Kidney epithelial cell (primary cell): ENCODE data around the gene TRNP1. TPM values are rescaled to one million over a fixed set of nuclear protein-coding genes. Genes with fewer than 3 reads are reported as not detected.

Experiments
- DNase-seq: peaks from one replicate; pipeline ENCODE4 v3.0.0-alpha.2; 2010; ENCODE audit warnings: low read depth
- H3K27me3 ChIP-seq: 2 replicates; pipeline ENCODE4 v1.6.0; 2011; ENCODE audit warnings: low read length; ENCODE audit not compliant: control insufficient read depth, insufficient read depth
- H3K36me3 ChIP-seq: 2 replicates; pipeline ENCODE4 v1.5.1; 2011; ENCODE audit warnings: low read length; ENCODE audit not compliant: control insufficient read depth, insufficient read depth
- H3K4me3 ChIP-seq: 2 replicates; pipeline ENCODE4 v1.5.1; 2011; ENCODE audit warnings: low read depth, mild to moderate bottlenecking, control low read depth, low read length
- CTCF ChIP-seq: IDR thresholded peaks from 2 replicates; pipeline ENCODE4 v1.5.1; 2011; ENCODE audit warnings: mild to moderate bottlenecking, moderate library complexity, low read length, control low read depth, inconsistent platforms; ENCODE audit not compliant: insufficient read depth, poor library complexity, severe bottlenecking
- total RNA-seq: library from RNA; depleted of rRNA; stranded (reverse); fragments of >200 nt; gene quantifications from 2 replicates; pipeline ENCODE4 v1.2.3, GENCODE V29; 2015

Gene TRNP1
- total RNA-seq, 1 donor from 2014 or later = 127 TPM

GRCh38 chr1:26965213-26965612 is 28.3 kb upstream of the TRNP1 start:
- DNase-seq = no peak
- Histone ChIP-seq H3K36me3 (no peaks in the 10 kb centered on the region), H3K27me3 (no peaks in the 10 kb centered on the region), H3K4me3 (no peak overlapping the region)
- no peak for TF ChIP-seq CTCF

- H3K4me3 ChIP-seq = no peak overlapping the region
- H3K27me3 ChIP-seq = no peaks in the 10 kb centered on the region
- no peak for DNase-seq
- no peaks in the 10 kb centered on the region for H3K36me3 ChIP-seq
- TF ChIP-seq CTCF = no peak
Measured at GRCh38 chr1:26965628-26966027, 27.9 kb upstream of the TRNP1 start.

- TF ChIP-seq CTCF = no peak
- H3K27me3 ChIP-seq = no peaks in the 10 kb centered on the region
- H3K36me3 ChIP-seq = no peaks in the 10 kb centered on the region
- DNase-seq = no peak
- H3K4me3 ChIP-seq = no peak overlapping the region
Measured at GRCh38 chr1:26970810-26971209, 22.7 kb upstream of the TRNP1 start.

- no peak for TF ChIP-seq CTCF
- no peaks in the 10 kb centered on the region for H3K27me3 ChIP-seq
- no peaks in the 10 kb centered on the region for H3K36me3 ChIP-seq
Measured at GRCh38 chr1:26971590-26971989, 21.9 kb upstream of the TRNP1 start.

GRCh38 chr1:26972390-26972789 is 21.1 kb upstream of the TRNP1 start:
- no peak for DNase-seq
- Histone ChIP-seq H3K4me3 (no peak overlapping the region), H3K27me3 (no peaks in the 10 kb centered on the region), H3K36me3 (no peaks in the 10 kb centered on the region)
- no peak for TF ChIP-seq CTCF

More at GRCh38 chr1:26971590-26971989, 21.9 kb upstream of the TRNP1 start:
- DNase-seq = no peak
- no peak overlapping the region for H3K4me3 ChIP-seq

- Histone ChIP-seq H3K36me3 (no peaks in the 10 kb centered on the region), H3K4me3 (no peak overlapping the region), H3K27me3 (no peaks in the 10 kb centered on the region)
- DNase-seq = no peak
- no peak for TF ChIP-seq CTCF
Measured at GRCh38 chr1:26972821-26973220, 20.7 kb upstream of the TRNP1 start.
